ENCODE data around the gene PARP6.

Gene PARP6

GRCh38 chr15:72306211-72306785 is 33.9 kb upstream of the PARP6 start:
- Histone ChIP-seq H3K36me3 (ENCODE audit: control insufficient read depth, insufficient read depth, low read length) (no peaks in the 10 kb centered on the region), H3K9me3 (ENCODE audit: control insufficient read depth, insufficient read depth, low read length) (no peaks in the 10 kb centered on the region), H3K4me3 (ENCODE audit: low read depth, low read length) (no peak overlapping the region), H3K4me1 (ENCODE audit: control insufficient read depth, insufficient read depth, low read length) (no peaks in the 10 kb centered on the region), H3K9ac (ENCODE audit: low read depth, low read length) (no peak overlapping the region), H3K27ac (ENCODE audit: low read depth, low read length) (no peak overlapping the region), H3K27me3 (ENCODE audit: control insufficient read depth, insufficient read depth, low read length) (no peaks in the 10 kb centered on the region)

GRCh38 chr15:72304596-72304995 is 32.2 kb upstream of the PARP6 start:
- Histone ChIP-seq H3K9me3 (ENCODE audit: control insufficient read depth, insufficient read depth, low read length) (no peaks in the 10 kb centered on the region), H3K36me3 (ENCODE audit: control insufficient read depth, insufficient read depth, low read length) (no peaks in the 10 kb centered on the region), H3K4me3 (ENCODE audit: low read depth, low read length) (no peak overlapping the region), H3K27me3 (ENCODE audit: control insufficient read depth, insufficient read depth, low read length) (no peaks in the 10 kb centered on the region), H3K27ac (ENCODE audit: low read depth, low read length) (no peak overlapping the region), H3K9ac (ENCODE audit: low read depth, low read length) (no peak overlapping the region), H3K4me1 (ENCODE audit: control insufficient read depth, insufficient read depth, low read length) (no peaks in the 10 kb centered on the region)

GRCh38 chr15:72302955-72303354 is 30.6 kb upstream of the PARP6 start:
- H3K27me3 ChIP-seq (ENCODE audit: control insufficient read depth, insufficient read depth, low read length): no peaks in the 10 kb centered on the region
- H3K9me3 ChIP-seq (ENCODE audit: control insufficient read depth, insufficient read depth, low read length): no peaks in the 10 kb centered on the region
- H3K9ac ChIP-seq (ENCODE audit: low read depth, low read length): no peak overlapping the region
- no peaks in the 10 kb centered on the region for H3K36me3 ChIP-seq (ENCODE audit: control insufficient read depth, insufficient read depth, low read length)
- no peaks in the 10 kb centered on the region for H3K4me1 ChIP-seq (ENCODE audit: control insufficient read depth, insufficient read depth, low read length)
- no peak overlapping the region for H3K27ac ChIP-seq (ENCODE audit: low read depth, low read length)
- no peak overlapping the region for H3K4me3 ChIP-seq (ENCODE audit: low read depth, low read length)

- H3K36me3 ChIP-seq (ENCODE audit: control insufficient read depth, insufficient read depth, low read length): no peaks in the 10 kb centered on the region
- H3K9me3 ChIP-seq (ENCODE audit: control insufficient read depth, insufficient read depth, low read length): no peaks in the 10 kb centered on the region
- H3K4me1 ChIP-seq (ENCODE audit: control insufficient read depth, insufficient read depth, low read length): no peaks in the 10 kb centered on the region
- H3K27me3 ChIP-seq (ENCODE audit: control insufficient read depth, insufficient read depth, low read length): no peaks in the 10 kb centered on the region
- no peak overlapping the region for H3K9ac ChIP-seq (ENCODE audit: low read depth, low read length)
- H3K4me3 ChIP-seq (ENCODE audit: low read depth, low read length): no peak overlapping the region
- no peak overlapping the region for H3K27ac ChIP-seq (ENCODE audit: low read depth, low read length)
Measured at GRCh38 chr15:72289597-72290325, 17.4 kb upstream of the PARP6 start.

GRCh38 chr15:72288796-72289596 is 16.6 kb upstream of the PARP6 start:
- Histone ChIP-seq H3K27ac (ENCODE audit: low read depth, low read length) (no peak overlapping the region), H3K9me3 (ENCODE audit: control insufficient read depth, insufficient read depth, low read length) (no peaks in the 10 kb centered on the region), H3K9ac (ENCODE audit: low read depth, low read length) (no peak overlapping the region), H3K36me3 (ENCODE audit: control insufficient read depth, insufficient read depth, low read length) (no peaks in the 10 kb centered on the region), H3K4me1 (ENCODE audit: control insufficient read depth, insufficient read depth, low read length) (no peaks in the 10 kb centered on the region), H3K27me3 (ENCODE audit: control insufficient read depth, insufficient read depth, low read length) (no peaks in the 10 kb centered on the region), H3K4me3 (ENCODE audit: low read depth, low read length) (no peak overlapping the region)

- no peaks in the 10 kb centered on the region for H3K27me3 ChIP-seq (ENCODE audit: control insufficient read depth, insufficient read depth, low read length)
- H3K36me3 ChIP-seq (ENCODE audit: control insufficient read depth, insufficient read depth, low read length): no peaks in the 10 kb centered on the region
- H3K4me3 ChIP-seq (ENCODE audit: low read depth, low read length): no peak overlapping the region
- H3K27ac ChIP-seq (ENCODE audit: low read depth, low read length): no peak overlapping the region
- no peak overlapping the region for H3K9ac ChIP-seq (ENCODE audit: low read depth, low read length)
- no peaks in the 10 kb centered on the region for H3K4me1 ChIP-seq (ENCODE audit: control insufficient read depth, insufficient read depth, low read length)
- no peaks in the 10 kb centered on the region for H3K9me3 ChIP-seq (ENCODE audit: control insufficient read depth, insufficient read depth, low read length)
Measured at GRCh38 chr15:72285927-72286516, 13.7 kb upstream of the PARP6 start.

GRCh38 chr15:72285402-72285801 is 13.0 kb upstream of the PARP6 start:
- Histone ChIP-seq H3K9ac (ENCODE audit: low read depth, low read length) (no peak overlapping the region), H3K27ac (ENCODE audit: low read depth, low read length) (no peak overlapping the region), H3K4me3 (ENCODE audit: low read depth, low read length) (no peak overlapping the region), H3K4me1 (ENCODE audit: control insufficient read depth, insufficient read depth, low read length) (no peaks in the 10 kb centered on the region), H3K36me3 (ENCODE audit: control insufficient read depth, insufficient read depth, low read length) (no peaks in the 10 kb centered on the region), H3K9me3 (ENCODE audit: control insufficient read depth, insufficient read depth, low read length) (no peaks in the 10 kb centered on the region), H3K27me3 (ENCODE audit: control insufficient read depth, insufficient read depth, low read length) (no peaks in the 10 kb centered on the region)

- Histone ChIP-seq H3K9me3 (ENCODE audit: control insufficient read depth, insufficient read depth, low read length) (no peaks in the 10 kb centered on the region), H3K9ac (ENCODE audit: low read depth, low read length) (no peak overlapping the region), H3K4me3 (ENCODE audit: low read depth, low read length) (no peak overlapping the region), H3K36me3 (ENCODE audit: control insufficient read depth, insufficient read depth, low read length) (no peaks in the 10 kb centered on the region), H3K27ac (ENCODE audit: low read depth, low read length) (no peak overlapping the region), H3K27me3 (ENCODE audit: control insufficient read depth, insufficient read depth, low read length) (no peaks in the 10 kb centered on the region), H3K4me1 (ENCODE audit: control insufficient read depth, insufficient read depth, low read length) (no peaks in the 10 kb centered on the region)
Measured at GRCh38 chr15:72284781-72285180, 12.4 kb upstream of the PARP6 start.

GRCh38 chr15:72281713-72282112 is 9.4 kb upstream of the PARP6 start:
- Histone ChIP-seq H3K36me3 (ENCODE audit: control insufficient read depth, insufficient read depth, low read length) (no peaks in the 10 kb centered on the region), H3K9me3 (ENCODE audit: control insufficient read depth, insufficient read depth, low read length) (no peaks in the 10 kb centered on the region), H3K27me3 (ENCODE audit: control insufficient read depth, insufficient read depth, low read length) (no peaks in the 10 kb centered on the region), H3K27ac (ENCODE audit: low read depth, low read length) (no peak overlapping the region), H3K9ac (ENCODE audit: low read depth, low read length) (no peak overlapping the region), H3K4me1 (ENCODE audit: control insufficient read depth, insufficient read depth, low read length) (no peaks in the 10 kb centered on the region), H3K4me3 (ENCODE audit: low read depth, low read length) (no peak overlapping the region)

GRCh38 chr15:72280751-72281150 is 8.4 kb upstream of the PARP6 start:
- Histone ChIP-seq H3K4me1 (ENCODE audit: control insufficient read depth, insufficient read depth, low read length) (no peaks in the 10 kb centered on the region), H3K27me3 (ENCODE audit: control insufficient read depth, insufficient read depth, low read length) (0 out of 2 replicates have a peak, but pooled peaks cover 7% of the 10 kb centered on the region), H3K4me3 (ENCODE audit: low read depth, low read length) (no peak overlapping the region), H3K9me3 (ENCODE audit: control insufficient read depth, insufficient read depth, low read length) (no peaks in the 10 kb centered on the region), H3K27ac (ENCODE audit: low read depth, low read length) (no peak overlapping the region), H3K36me3 (ENCODE audit: control insufficient read depth, insufficient read depth, low read length) (no peaks in the 10 kb centered on the region), H3K9ac (ENCODE audit: low read depth, low read length) (no peak overlapping the region)

- Histone ChIP-seq H3K9me3 (ENCODE audit: control insufficient read depth, insufficient read depth, low read length) (no peaks in the 10 kb centered on the region), H3K4me3 (ENCODE audit: low read depth, low read length) (no peak overlapping the region), H3K27ac (ENCODE audit: low read depth, low read length) (no peak overlapping the region), H3K27me3 (ENCODE audit: control insufficient read depth, insufficient read depth, low read length) (0 out of 2 replicates have a peak, but pooled peaks cover 7% of the 10 kb centered on the region), H3K9ac (ENCODE audit: low read depth, low read length) (no peak overlapping the region), H3K4me1 (ENCODE audit: control insufficient read depth, insufficient read depth, low read length) (no peaks in the 10 kb centered on the region), H3K36me3 (ENCODE audit: control insufficient read depth, insufficient read depth, low read length) (no peaks in the 10 kb centered on the region)
Measured at GRCh38 chr15:72278737-72279136, 6.4 kb upstream of the PARP6 start.

Measured in HUES48 (cell line).